K562 (cell line): ENCODE measurements around the gene SIRT5. TPM values are rescaled to one million over a fixed set of nuclear protein-coding genes. Genes with fewer than 3 reads are reported as not detected.

Source experiments
- ARHGAP35 ChIP-seq: fragments of 450-650 bp; IDR thresholded peaks from 2 replicates; pipeline ENCODE4 v1.6.1; 2018; ENCODE audit not compliant: partially characterized antibody
- CHD4 ChIP-seq: fragments of 200-600 bp; sonication (generic); IDR thresholded peaks from 3 replicates; pipeline ENCODE4 v1.6.1; 2012; ENCODE audit warnings: low read depth, mild to moderate bottlenecking, mixed read lengths, low read length, inconsistent platforms; ENCODE audit not compliant: insufficient read depth, insufficient replicate concordance, poor library complexity, severe bottlenecking
- ESRRB ChIP-seq: fragments of 250-450 bp; sonication (Bioruptor Pico); IDR thresholded peaks from 2 replicates; pipeline ENCODE4 v1.5.0; 2020; ENCODE audit warnings: mild to moderate bottlenecking, moderate library complexity, borderline replicate concordance
- MYC ChIP-seq, 2 experiments: fragments of 250-450 bp in 1 of 2; sonication (Bioruptor Pico) in 1 of 2; IDR thresholded peaks; 2 replicates each; pipeline versions ENCODE4 v1.5.1 to v1.6.1; 2012 to 2021; ENCODE audit warnings: low read depth in 2 of 2, borderline replicate concordance in 1 of 2, improper control_type of control experiment in 1 of 2, low read length in 1 of 2, mild to moderate bottlenecking in 1 of 2, moderate library complexity in 1 of 2
- NONO ChIP-seq, 2 experiments: fragments of 200-400 bp in 1 of 2; fragments of 450-650 bp in 1 of 2; formaldehyde crosslinking in 1 of 2; IDR thresholded peaks; 2 replicates each; pipeline ENCODE4 v1.6.1; 2017; ENCODE audit warnings: low read depth in 2 of 2, mild to moderate bottlenecking in 2 of 2, moderate library complexity in 2 of 2, low read length in 1 of 2
- POLR2B ChIP-seq: fragments of 450-650 bp; IDR thresholded peaks from 2 replicates; pipeline ENCODE4 v1.6.1; 2018; ENCODE audit warnings: low read depth; ENCODE audit not compliant: partially characterized antibody
- RCOR1 ChIP-seq, 2 experiments: IDR thresholded peaks; 2 replicates each; pipeline ENCODE4 v1.6.1; 2012; ENCODE audit warnings: low read depth in 2 of 2, low read length in 2 of 2, borderline replicate concordance in 1 of 2, improper control_type of control experiment in 1 of 2
- RERE ChIP-seq: sonication (generic); formaldehyde crosslinking; IDR thresholded peaks from 2 replicates; pipeline ENCODE4 v1.8.0; 2023; ENCODE audit warnings: missing genetic modification reagents, mild to moderate bottlenecking, borderline replicate concordance
- SMARCA5 ChIP-seq: fragments of 450-650 bp; IDR thresholded peaks from 2 replicates; pipeline ENCODE4 v1.6.1; 2016
- ZBTB26 ChIP-seq: fragments of 450-650 bp; formaldehyde crosslinking; IDR thresholded peaks from 2 replicates; pipeline ENCODE4 v1.4.0; 2022; ENCODE audit warnings: missing genetic modification characterization
- ZNF3 ChIP-seq: fragments of 250-450 bp; sonication (Bioruptor Pico); IDR thresholded peaks from 2 replicates; pipeline ENCODE4 v1.5.0; 2021; ENCODE audit warnings: mild to moderate bottlenecking, moderate library complexity
- ZNF395 ChIP-seq: fragments of 200-800 bp; sonication (Bioruptor generic); IDR thresholded peaks from 2 replicates; pipeline ENCODE4 v1.6.1; 2017; ENCODE audit warnings: missing genetic modification characterization, missing compliant biosample characterization
- ZNF778 ChIP-seq: fragments of 450-650 bp; formaldehyde crosslinking; IDR thresholded peaks from 2 replicates; pipeline ENCODE4 v1.4.0; 2020; ENCODE audit warnings: mild to moderate bottlenecking, moderate library complexity
- ZNF780A ChIP-seq: fragments of 250-450 bp; sonication (Bioruptor Pico); IDR thresholded peaks from 2 replicates; pipeline ENCODE4 v1.5.0; 2021; ENCODE audit warnings: mild to moderate bottlenecking
- polyA plus RNA-seq, 8 experiments: library from polyadenylated mRNA; depleted of rRNA in 4 of 8; stranded (reverse) in 5 of 8; unstranded in 3 of 8; fragments of >200 nt; fragmentation: Nextera tagmentation in 2 of 8; fragmentation: Illumina TruSeq in 1 of 8; extraction: Ambion mirVana in 2 of 8; extraction: Trizol in 1 of 8; gene quantifications; 2 replicates each; pipeline versions ENCODE4 v1.2.1 to v1.2.3, GENCODE V29; 2011 to 2014; ENCODE audit warnings: inconsistent platforms in 1 of 8, missing spikeins in 1 of 8
- total RNA-seq, 7 experiments: library from RNA; depleted of rRNA in 6 of 7; stranded (reverse); fragments of >200 nt in 6 of 7; fragmentation: Illumina TruSeq in 2 of 7; extraction: Trizol in 2 of 7; gene quantifications; 2 replicates each; pipeline versions ENCODE4 v1.2.1 to v1.2.3, GENCODE V29; 2011 to 2021; ENCODE audit warnings: low replicate concordance in 1 of 7
- TF ChIP-seq, protein P1 (sequence below): fragments of 450-650 bp; IDR thresholded peaks from 2 replicates; pipeline ENCODE4 v1.6.1; 2017; ENCODE audit warnings: antibody characterized with exemption, mild to moderate bottlenecking

SIRT5 gene
- total and polyA plus RNA-seq, 9 of the 15 experiments (the other 6 are each of a cell fraction or from before 2014, with no cell fraction given), result 2.1 to 15.7 (median 11.4) TPM

GRCh38 chr6:13633343-13633742 is 58.9 kb downstream of the SIRT5 start (continued):
- no peak for TF ChIP-seq MYC (IDR thresholded peaks at IDR 0.05; ENCODE audit: low read depth, low read length)
- no peak for TF ChIP-seq MYC (CRISPR knock-in tag; IDR thresholded peaks at IDR 0.05; ENCODE audit: borderline replicate concordance, low read depth)
- TF ChIP-seq RCOR1 (IDR thresholded peaks at IDR 0.05; ENCODE audit: borderline replicate concordance in 1 of 2, low read depth in 2 of 2, low read length in 2 of 2), result peak in 1 of 2 experiments; percentile 73; a peak in 1 of 4 replicates
- TF ChIP-seq ARHGAP35, result no peak
- no peak for TF ChIP-seq POLR2B
- no peak for TF ChIP-seq ESRRB (CRISPR knock-in tag)
- no peak for TF ChIP-seq RERE (CRISPR knock-in tag)
- peak; percentile 88 for TF ChIP-seq CHD4
- peak; percentile 92 for TF ChIP-seq SMARCA5
- TF ChIP-seq ZNF780A (CRISPR knock-in tag), result no peak
- TF ChIP-seq ZNF778 (CRISPR knock-in tag), result no peak
- TF ChIP-seq NONO (IDR thresholded peaks at IDR 0.05; ENCODE audit: low read depth in 2 of 2, low read length in 1 of 2), result no peak
- no peak for TF ChIP-seq ZNF3 (CRISPR knock-in tag)
- TF ChIP-seq ZBTB26 (CRISPR knock-in tag), result no peak
- no peak for TF ChIP-seq ZNF395
- TF ChIP-seq, protein P1, sequence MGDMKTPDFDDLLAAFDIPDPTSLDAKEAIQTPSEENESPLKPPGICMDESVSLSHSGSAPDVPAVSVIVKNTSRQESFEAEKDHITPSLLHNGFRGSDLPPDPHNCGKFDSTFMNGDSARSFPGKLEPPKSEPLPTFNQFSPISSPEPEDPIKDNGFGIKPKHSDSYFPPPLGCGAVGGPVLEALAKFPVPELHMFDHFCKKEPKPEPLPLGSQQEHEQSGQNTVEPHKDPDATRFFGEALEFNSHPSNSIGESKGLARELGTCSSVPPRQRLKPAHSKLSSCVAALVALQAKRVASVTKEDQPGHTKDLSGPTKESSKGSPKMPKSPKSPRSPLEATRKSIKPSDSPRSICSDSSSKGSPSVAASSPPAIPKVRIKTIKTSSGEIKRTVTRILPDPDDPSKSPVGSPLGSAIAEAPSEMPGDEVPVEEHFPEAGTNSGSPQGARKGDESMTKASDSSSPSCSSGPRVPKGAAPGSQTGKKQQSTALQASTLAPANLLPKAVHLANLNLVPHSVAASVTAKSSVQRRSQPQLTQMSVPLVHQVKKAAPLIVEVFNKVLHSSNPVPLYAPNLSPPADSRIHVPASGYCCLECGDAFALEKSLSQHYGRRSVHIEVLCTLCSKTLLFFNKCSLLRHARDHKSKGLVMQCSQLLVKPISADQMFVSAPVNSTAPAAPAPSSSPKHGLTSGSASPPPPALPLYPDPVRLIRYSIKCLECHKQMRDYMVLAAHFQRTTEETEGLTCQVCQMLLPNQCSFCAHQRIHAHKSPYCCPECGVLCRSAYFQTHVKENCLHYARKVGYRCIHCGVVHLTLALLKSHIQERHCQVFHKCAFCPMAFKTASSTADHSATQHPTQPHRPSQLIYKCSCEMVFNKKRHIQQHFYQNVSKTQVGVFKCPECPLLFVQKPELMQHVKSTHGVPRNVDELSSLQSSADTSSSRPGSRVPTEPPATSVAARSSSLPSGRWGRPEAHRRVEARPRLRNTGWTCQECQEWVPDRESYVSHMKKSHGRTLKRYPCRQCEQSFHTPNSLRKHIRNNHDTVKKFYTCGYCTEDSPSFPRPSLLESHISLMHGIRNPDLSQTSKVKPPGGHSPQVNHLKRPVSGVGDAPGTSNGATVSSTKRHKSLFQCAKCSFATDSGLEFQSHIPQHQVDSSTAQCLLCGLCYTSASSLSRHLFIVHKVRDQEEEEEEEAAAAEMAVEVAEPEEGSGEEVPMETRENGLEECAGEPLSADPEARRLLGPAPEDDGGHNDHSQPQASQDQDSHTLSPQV, result no peak
